Fibroblast of villous mesenchyme (primary cell): Measurements from ENCODE around the gene MEOX2. TPM values are rescaled to one million over a fixed set of nuclear protein-coding genes. Genes with fewer than 3 reads are reported as not detected.

Source experiments
- DNase-seq: peaks from one replicate; pipeline ENCODE4 v3.0.0-alpha.2; 2010; ENCODE audit warnings: low read depth
- H3K4me3 ChIP-seq: 2 replicates; pipeline ENCODE4 v1.5.1; 2011; ENCODE audit warnings: low read depth, mild to moderate bottlenecking, low read length
- CTCF ChIP-seq: IDR thresholded peaks from 2 replicates; pipeline ENCODE4 v1.5.1; 2012; ENCODE audit warnings: low read depth, mild to moderate bottlenecking, low read length; ENCODE audit not compliant: insufficient read depth
- total RNA-seq: library from RNA; depleted of rRNA; stranded (reverse); fragments of >200 nt; gene quantifications from 2 replicates; pipeline ENCODE4 v1.2.3, GENCODE V29; 2012

Gene MEOX2
- total RNA-seq, 1 donor, result not detected

GRCh38 chr7:15674586-15674985, 11.9 kb downstream of the MEOX2 start:
- H3K4me3 ChIP-seq, result no peak overlapping the region
- no peak for TF ChIP-seq CTCF

GRCh38 chr7:15669443-15670090, 16.9 kb downstream of the MEOX2 start:
- no peak for TF ChIP-seq CTCF
- no peak overlapping the region for H3K4me3 ChIP-seq
- no peak for DNase-seq

More at GRCh38 chr7:15674586-15674985, 11.9 kb downstream of the MEOX2 start:
- no peak for DNase-seq

GRCh38 chr7:15667991-15668390, 18.5 kb downstream of the MEOX2 start:
- DNase-seq, result no peak
- no peak overlapping the region for H3K4me3 ChIP-seq
- TF ChIP-seq CTCF, result no peak

- H3K4me3 ChIP-seq, result no peak overlapping the region
- no peak for TF ChIP-seq CTCF
- DNase-seq, result no peak
Measured at GRCh38 chr7:15662451-15662850, 24.0 kb downstream of the MEOX2 start.

- H3K4me3 ChIP-seq, result no peak overlapping the region
- DNase-seq, result no peak
- TF ChIP-seq CTCF, result no peak
Measured at GRCh38 chr7:15658247-15658646, 28.2 kb downstream of the MEOX2 start.

GRCh38 chr7:15652776-15653290, 33.6 kb downstream of the MEOX2 start:
- H3K4me3 ChIP-seq, result no peak overlapping the region
- TF ChIP-seq CTCF, result no peak
- DNase-seq, result peak; percentile 31

- DNase-seq, result no peak
- no peak overlapping the region for H3K4me3 ChIP-seq
- no peak for TF ChIP-seq CTCF
Measured at GRCh38 chr7:15651693-15652092, 34.8 kb downstream of the MEOX2 start.
